IMR-90 (cell line): Measurements from ENCODE around the gene HYDIN. TPM values are rescaled to one million over a fixed set of nuclear protein-coding genes. Genes with fewer than 3 reads are reported as not detected.

Source experiments
- ATAC-seq: fragments of 200-7000 bp; cut with Tn5 transposase; 2 replicates; pipeline ENCODE4 v1.9.1; 2020; ENCODE audit warnings: low read depth, mild to moderate bottlenecking, moderate library complexity
- BruUV-seq: library from RNA; stranded (reverse); fragments of 400-500 nt; replicated peaks from 2 replicates; lab custom pipeline; 2021; lab: Mats Ljungman, UMichigan
- CTCF ChIA-PET: fragments of 300-600 bp; formaldehyde crosslinking; extraction: SDS; loops from one replicate; lab custom pipeline; 2021; ENCODE audit warnings: antibody characterized with exemption; lab: Yijun Ruan, JAX
- POLR2A ChIA-PET: fragments of 300-600 bp; sonication (Branson Sonifier 250); formaldehyde crosslinking; loops from one replicate; lab custom pipeline; 2022; ENCODE audit warnings: antibody characterized with exemption; ENCODE audit not compliant: unreplicated experiment; lab: Charles Lee
- DNase-seq: peaks from one replicate; pipeline ENCODE4 v3.0.0; 2013
- H2AFZ ChIP-seq: replicated peaks from 2 replicates; pipeline ENCODE3; 2013; ENCODE audit warnings: low read length, mild to moderate bottlenecking; ENCODE audit not compliant: poor library complexity
- H2AK5ac ChIP-seq: 2 replicates; pipeline ENCODE4 v1.6.1; 2013; ENCODE audit warnings: low read depth, low read length, inconsistent platforms
- H2AK9ac ChIP-seq: replicated peaks from 2 replicates; pipeline ENCODE3; 2013; ENCODE audit warnings: mild to moderate bottlenecking, low read depth, low read length, moderate library complexity; ENCODE audit not compliant: poor library complexity
- H2BK120ac ChIP-seq: 2 replicates; pipeline ENCODE4 v1.6.1; 2013; ENCODE audit warnings: low read depth, low read length, inconsistent platforms
- H2BK15ac ChIP-seq: 3 replicates; pipeline ENCODE4 v1.6.1; 2013; ENCODE audit warnings: low read depth, low read length, inconsistent platforms
- H2BK20ac ChIP-seq: 2 replicates; pipeline ENCODE4 v1.6.1; 2013; ENCODE audit warnings: low read depth, mild to moderate bottlenecking, inconsistent platforms, low read length, moderate library complexity
- H2BK5ac ChIP-seq: 2 replicates; pipeline ENCODE4 v1.6.1; 2013; ENCODE audit warnings: mild to moderate bottlenecking, low read depth, low read length, inconsistent platforms; ENCODE audit not compliant: poor library complexity, severe bottlenecking
- H3K14ac ChIP-seq: replicated peaks from 2 replicates; pipeline ENCODE4 v1.6.1; 2013; ENCODE audit warnings: low read depth, low read length, inconsistent platforms
- H3K18ac ChIP-seq: 2 replicates; pipeline ENCODE4 v1.6.1; 2013; ENCODE audit warnings: low read depth, low read length, control low read depth
- H3K23ac ChIP-seq: 2 replicates; pipeline ENCODE4 v1.6.1; 2013; ENCODE audit warnings: low read depth, low read length, inconsistent platforms
- H3K27ac ChIP-seq: 2 replicates; pipeline ENCODE4 v1.5.1; 2013; ENCODE audit warnings: mild to moderate bottlenecking, control low read depth, low read length; ENCODE audit not compliant: insufficient read depth
- H3K27me3 ChIP-seq: 2 replicates; pipeline ENCODE4 v1.6.1; 2013; ENCODE audit warnings: low read length; ENCODE audit not compliant: control insufficient read depth, insufficient read depth
- H3K36me3 ChIP-seq: 2 replicates; pipeline ENCODE4 v1.6.1; 2013; ENCODE audit warnings: low read length, mixed read lengths; ENCODE audit not compliant: control insufficient read depth, insufficient read depth
- H3K4ac ChIP-seq: 2 replicates; pipeline ENCODE4 v1.6.1; 2013; ENCODE audit warnings: low read depth, low read length, inconsistent platforms
- H3K4me1 ChIP-seq: 2 replicates; pipeline ENCODE4 v1.6.1; 2013; ENCODE audit warnings: low read length, mixed read lengths; ENCODE audit not compliant: control insufficient read depth, insufficient read depth
- H3K4me2 ChIP-seq: 2 replicates; pipeline ENCODE4 v1.6.1; 2013; ENCODE audit warnings: low read depth, mild to moderate bottlenecking, control low read depth, low read length, moderate library complexity
- H3K4me3 ChIP-seq: 2 replicates; pipeline ENCODE4 v1.5.1; 2013; ENCODE audit warnings: low read depth, mild to moderate bottlenecking, control low read depth, low read length, moderate library complexity; ENCODE audit not compliant: insufficient read depth
- H3K56ac ChIP-seq: 2 replicates; pipeline ENCODE4 v1.6.1; 2013; ENCODE audit warnings: low read length, inconsistent platforms; ENCODE audit not compliant: insufficient read depth; ENCODE audit errors: extremely low read depth
- H3K79me1 ChIP-seq, 2 experiments: 2 replicates each; pipeline ENCODE4 v1.6.1; 2013; ENCODE audit warnings: low read length in 2 of 2, inconsistent platforms in 1 of 2, low read depth in 1 of 2
- H3K9ac ChIP-seq: 2 replicates; pipeline ENCODE4 v1.6.1; 2013; ENCODE audit warnings: low read depth, low read length, control low read depth
- H3K9me1 ChIP-seq: 2 replicates; pipeline ENCODE4 v1.6.1; 2013; ENCODE audit warnings: low read length, inconsistent platforms; ENCODE audit not compliant: insufficient read depth
- H3K9me3 ChIP-seq: 2 replicates; pipeline ENCODE4 v1.6.1; 2013; ENCODE audit warnings: low read length; ENCODE audit not compliant: control insufficient read depth, insufficient read depth
- H4K20me1 ChIP-seq: 2 replicates; pipeline ENCODE4 v1.6.1; 2013; ENCODE audit warnings: low read length, inconsistent platforms; ENCODE audit not compliant: insufficient read depth
- H4K5ac ChIP-seq: 2 replicates; pipeline ENCODE4 v1.6.1; 2013; ENCODE audit warnings: mild to moderate bottlenecking, low read depth, low read length, control low read depth
- H4K8ac ChIP-seq, 2 experiments: 2 replicates each; pipeline ENCODE4 v1.6.1; 2013; ENCODE audit warnings: low read depth in 2 of 2, low read length in 2 of 2, control low read depth in 1 of 2, inconsistent platforms in 1 of 2
- H4K91ac ChIP-seq: 2 replicates; pipeline ENCODE4 v1.6.1; 2013; ENCODE audit warnings: low read depth, low read length, inconsistent platforms; ENCODE audit not compliant: insufficient read depth
- BHLHE40 ChIP-seq: fragments of 150-350 bp; IDR thresholded peaks from 2 replicates; pipeline ENCODE4 v1.6.1; 2016; ENCODE audit warnings: mild to moderate bottlenecking, low read depth, low read length
- CEBPB ChIP-seq: IDR thresholded peaks from 2 replicates; pipeline ENCODE4 v1.6.1; 2012; ENCODE audit warnings: low read depth, low read length, improper control_type of control experiment
- CHD1 ChIP-seq: IDR thresholded peaks from 2 replicates; pipeline ENCODE4 v1.6.1; 2012; ENCODE audit warnings: low read depth, low read length, improper control_type of control experiment
- FOS ChIP-seq: fragments of 150-350 bp; IDR thresholded peaks from 2 replicates; pipeline ENCODE4 v1.6.1; 2016; ENCODE audit warnings: low read depth, low read length
- MAFK ChIP-seq: IDR thresholded peaks from 2 replicates; pipeline ENCODE4 v1.6.1; 2012; ENCODE audit warnings: low read depth, low read length, improper control_type of control experiment
- MAZ ChIP-seq: IDR thresholded peaks from 2 replicates; pipeline ENCODE4 v1.6.1; 2012; ENCODE audit warnings: low read depth, mild to moderate bottlenecking, low read length, improper control_type of control experiment, moderate library complexity, borderline replicate concordance
- MXI1 ChIP-seq: IDR thresholded peaks from 2 replicates; pipeline ENCODE4 v1.6.1; 2012; ENCODE audit warnings: low read depth, mild to moderate bottlenecking, low read length, moderate library complexity, borderline replicate concordance
- NFE2L2 ChIP-seq: fragments of 150-350 bp; IDR thresholded peaks from 2 replicates; pipeline ENCODE4 v1.6.1; 2016; ENCODE audit warnings: low read depth, mild to moderate bottlenecking, low read length
- POLR2A ChIP-seq: IDR thresholded peaks from 2 replicates; pipeline ENCODE4 v1.6.1; 2012; ENCODE audit warnings: mild to moderate bottlenecking, low read depth, low read length
- RAD21 ChIP-seq: IDR thresholded peaks from 2 replicates; pipeline ENCODE4 v1.6.1; 2012; ENCODE audit warnings: low read length, improper control_type of control experiment
- RCOR1 ChIP-seq: IDR thresholded peaks from 2 replicates; pipeline ENCODE4 v1.6.1; 2012; ENCODE audit warnings: mild to moderate bottlenecking, low read length, improper control_type of control experiment; ENCODE audit not compliant: insufficient replicate concordance
- RFX5 ChIP-seq: IDR thresholded peaks from 2 replicates; pipeline ENCODE4 v1.8.0; 2012; ENCODE audit warnings: low read depth, mild to moderate bottlenecking, low read length, moderate library complexity
- SMC3 ChIP-seq: fragments of 150-350 bp; IDR thresholded peaks from 2 replicates; pipeline ENCODE4 v1.6.1; 2016; ENCODE audit warnings: low read depth, mild to moderate bottlenecking, antibody characterized with exemption, low read length, moderate library complexity
- WGBS, 2 experiments: methylation state at CpG; one replicate each; pipeline versions ENCODE4 v1.1.5 to v1.1.7; 2013; ENCODE audit warnings: missing lambda C conversion rate in 2 of 2; ENCODE audit not compliant: insufficient read length in 1 of 2; ENCODE audit errors: extremely low coverage in 2 of 2; 5-methylcytosine and 5-hydroxymethylcytosine counted together
- dilution Hi-C: fragments of 300-500 bp; cut with HindIII; formaldehyde crosslinking; loops from one replicate; pipeline ENCODE4 v1.14.3; 2018; ENCODE audit warnings: low sequenced_read_pairs; ENCODE audit not compliant: unreplicated experiment
- in situ Hi-C: fragments of 300-500 bp; cut with MboI; formaldehyde crosslinking; loops from 3 replicates; pipeline ENCODE4 v1.14.3; 2019; ENCODE audit warnings: low sequenced_read_pairs, inconsistent platforms, mixed read lengths
- intact Hi-C: fragments of 100-400 bp; cut with micrococcal nuclease; formaldehyde crosslinking; loops from 2 replicates; pipeline ENCODE4 v1.10.0; 2022
- polyA plus RNA-seq, 3 experiments: library from polyadenylated mRNA; depleted of rRNA; stranded (reverse); fragments of >200 nt; gene quantifications; 2 replicates each; pipeline ENCODE4 v1.2.3, GENCODE V29; 2012; ENCODE audit warnings: low replicate concordance in 1 of 3
- total RNA-seq: library from RNA; depleted of rRNA; stranded (reverse); fragments of >200 nt; gene quantifications from 2 replicates; pipeline ENCODE4 v1.2.3, GENCODE V29; 2012
- TF ChIP-seq, protein P1 (sequence below): fragments of 150-350 bp; IDR thresholded peaks from 2 replicates; pipeline ENCODE4 v1.6.1; 2017; ENCODE audit warnings: mild to moderate bottlenecking, antibody characterized with exemption, low read length, low read depth
- TF ChIP-seq, protein P2 (sequence below): fragments of 150-350 bp; IDR thresholded peaks from 2 replicates; pipeline ENCODE4 v1.6.1; 2016; ENCODE audit warnings: low read depth, mild to moderate bottlenecking, low read length, moderate library complexity, borderline replicate concordance
- TF ChIP-seq, protein P3 (sequence below): conservative IDR thresholded peaks from 2 replicates; pipeline ENCODE4 v1.5.1; 2012; ENCODE audit warnings: mild to moderate bottlenecking, low read depth, low read length, improper control_type of control experiment

Gene HYDIN
- total and polyA plus RNA-seq, 2 of the 4 experiments (the other 2 are of a cell fraction): 0.18 to 0.27 TPM

DNA sequence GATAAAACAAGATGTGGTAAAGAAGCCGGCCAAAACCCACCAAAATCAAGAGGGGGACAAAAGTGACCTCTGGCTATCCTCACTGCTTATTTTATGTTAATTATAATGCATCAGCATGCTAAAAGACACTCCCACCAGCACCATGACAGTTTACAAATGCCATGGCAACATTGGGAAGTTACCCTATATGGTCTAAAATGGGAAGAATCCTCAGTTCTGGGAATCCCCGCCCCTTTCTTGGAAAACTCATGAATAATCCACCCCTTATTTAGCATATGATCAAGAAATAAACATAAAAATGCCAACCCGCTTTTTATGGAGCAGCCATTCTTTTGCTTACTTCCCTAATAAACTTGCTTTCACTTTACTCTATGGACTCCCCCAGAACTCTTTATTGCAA lies 33.1 kb upstream of the HYDIN start:
- no TSS peak for BruUV-seq
- Histone ChIP-seq H3K36me3 (no peaks in the 10 kb centered on the region), H3K79me1 (no peaks in the 10 kb centered on the region), H3K27me3 (no peaks in the 10 kb centered on the region), H2AK5ac (no peak overlapping the region), H3K56ac (no peak overlapping the region), H2AFZ (no peak overlapping the region), H3K9ac (no peak overlapping the region), H2BK5ac (no peak overlapping the region), H3K18ac (no peak overlapping the region), H3K4me3 (no peak overlapping the region), H4K8ac (no peak overlapping the region), H3K4me2 (no peak overlapping the region), H4K91ac (no peak overlapping the region), H3K27ac (no peak overlapping the region), H3K9me3 (no peaks in the 10 kb centered on the region), H2AK9ac (no peak overlapping the region), H4K5ac (no peak overlapping the region), H3K4me1 (no peaks in the 10 kb centered on the region), H2BK120ac (no peak overlapping the region), H2BK20ac (no peak overlapping the region), H3K9me1 (no peaks in the 10 kb centered on the region), H4K20me1 (no peaks in the 10 kb centered on the region), H2BK15ac (no peak overlapping the region), H3K23ac (no peak overlapping the region), H3K4ac (no peak overlapping the region), H3K14ac (no peak overlapping the region)
- WGBS, 2 experiments: no CpG with 5 or more reads among the region's 3 CpGs
- CTCF ChIA-PET: no interaction called here
- POLR2A ChIA-PET: no interaction called here
- dilution Hi-C loops: no loop called here
- DNase-seq (no peak), ATAC-seq (no peak)
- in situ Hi-C loops: no loop called here
- no peak for TF ChIP-seq MAZ
- TF ChIP-seq MXI1: no peak
- TF ChIP-seq RCOR1: no peak
- no peak for TF ChIP-seq NFE2L2
- no peak for TF ChIP-seq SMC3
- no peak for TF ChIP-seq BHLHE40
- TF ChIP-seq, protein P1, sequence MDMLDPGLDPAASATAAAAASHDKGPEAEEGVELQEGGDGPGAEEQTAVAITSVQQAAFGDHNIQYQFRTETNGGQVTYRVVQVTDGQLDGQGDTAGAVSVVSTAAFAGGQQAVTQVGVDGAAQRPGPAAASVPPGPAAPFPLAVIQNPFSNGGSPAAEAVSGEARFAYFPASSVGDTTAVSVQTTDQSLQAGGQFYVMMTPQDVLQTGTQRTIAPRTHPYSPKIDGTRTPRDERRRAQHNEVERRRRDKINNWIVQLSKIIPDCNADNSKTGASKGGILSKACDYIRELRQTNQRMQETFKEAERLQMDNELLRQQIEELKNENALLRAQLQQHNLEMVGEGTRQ: no peak
- TF ChIP-seq RFX5: no peak
- no peak for TF ChIP-seq POLR2A
- TF ChIP-seq, protein P2, sequence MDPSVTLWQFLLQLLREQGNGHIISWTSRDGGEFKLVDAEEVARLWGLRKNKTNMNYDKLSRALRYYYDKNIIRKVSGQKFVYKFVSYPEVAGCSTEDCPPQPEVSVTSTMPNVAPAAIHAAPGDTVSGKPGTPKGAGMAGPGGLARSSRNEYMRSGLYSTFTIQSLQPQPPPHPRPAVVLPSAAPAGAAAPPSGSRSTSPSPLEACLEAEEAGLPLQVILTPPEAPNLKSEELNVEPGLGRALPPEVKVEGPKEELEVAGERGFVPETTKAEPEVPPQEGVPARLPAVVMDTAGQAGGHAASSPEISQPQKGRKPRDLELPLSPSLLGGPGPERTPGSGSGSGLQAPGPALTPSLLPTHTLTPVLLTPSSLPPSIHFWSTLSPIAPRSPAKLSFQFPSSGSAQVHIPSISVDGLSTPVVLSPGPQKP: no peak
- no peak for TF ChIP-seq CEBPB
- no peak for TF ChIP-seq FOS
- TF ChIP-seq RAD21: no peak
- no peak for TF ChIP-seq CHD1
- TF ChIP-seq, protein P3, sequence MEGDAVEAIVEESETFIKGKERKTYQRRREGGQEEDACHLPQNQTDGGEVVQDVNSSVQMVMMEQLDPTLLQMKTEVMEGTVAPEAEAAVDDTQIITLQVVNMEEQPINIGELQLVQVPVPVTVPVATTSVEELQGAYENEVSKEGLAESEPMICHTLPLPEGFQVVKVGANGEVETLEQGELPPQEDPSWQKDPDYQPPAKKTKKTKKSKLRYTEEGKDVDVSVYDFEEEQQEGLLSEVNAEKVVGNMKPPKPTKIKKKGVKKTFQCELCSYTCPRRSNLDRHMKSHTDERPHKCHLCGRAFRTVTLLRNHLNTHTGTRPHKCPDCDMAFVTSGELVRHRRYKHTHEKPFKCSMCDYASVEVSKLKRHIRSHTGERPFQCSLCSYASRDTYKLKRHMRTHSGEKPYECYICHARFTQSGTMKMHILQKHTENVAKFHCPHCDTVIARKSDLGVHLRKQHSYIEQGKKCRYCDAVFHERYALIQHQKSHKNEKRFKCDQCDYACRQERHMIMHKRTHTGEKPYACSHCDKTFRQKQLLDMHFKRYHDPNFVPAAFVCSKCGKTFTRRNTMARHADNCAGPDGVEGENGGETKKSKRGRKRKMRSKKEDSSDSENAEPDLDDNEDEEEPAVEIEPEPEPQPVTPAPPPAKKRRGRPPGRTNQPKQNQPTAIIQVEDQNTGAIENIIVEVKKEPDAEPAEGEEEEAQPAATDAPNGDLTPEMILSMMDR: no peak
- TF ChIP-seq MAFK: no peak
- intact Hi-C loops: no loop called here
